Measurements from ENCODE around the gene TRABD. TPM values are rescaled to one million over a fixed set of nuclear protein-coding genes. Genes with fewer than 3 reads are reported as not detected.
A peak's percentile ranks its signal among the peaks of the same experiment; 100 is the strongest.

TRABD gene
- total RNA-seq, 2 experiments from 2014 or later, result 126 to 128 TPM

DNA sequence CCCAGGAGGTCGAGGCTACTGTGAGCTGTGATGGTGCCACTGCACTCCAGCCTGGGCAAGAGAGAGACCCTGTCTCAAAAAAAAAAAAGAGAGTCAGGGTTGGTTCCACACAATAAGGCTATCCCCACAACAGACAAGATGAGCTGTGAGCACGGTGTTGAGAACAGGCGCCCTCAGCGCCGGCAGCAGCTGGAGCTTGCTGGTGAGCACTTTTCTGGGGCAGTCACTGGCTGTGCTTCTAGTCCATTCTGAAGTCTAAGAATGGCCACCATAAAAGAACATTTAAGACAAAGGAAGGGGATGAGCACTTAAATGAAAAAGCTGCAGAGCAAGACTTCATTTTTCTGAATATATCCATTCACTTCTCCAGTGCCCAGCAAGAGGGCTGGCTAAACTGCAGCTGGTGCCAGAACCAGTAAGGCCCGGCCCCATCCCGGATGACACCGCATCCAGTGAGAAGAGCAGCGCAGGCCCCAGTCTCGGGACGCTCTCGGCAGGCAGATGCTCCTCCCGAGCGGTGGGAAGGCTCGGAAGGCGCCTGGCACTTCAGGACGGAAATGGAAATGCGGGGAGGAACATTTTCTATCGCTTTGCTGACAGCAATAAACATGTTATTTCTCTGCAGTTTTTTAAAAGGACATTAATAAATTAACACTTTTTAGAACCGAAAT is 46.9 kb downstream of the TRABD start:
- no peak for DNase-seq (ENCODE audit: low spot score)
- H3K4me2 ChIP-seq (ENCODE audit: low read length), result no peak overlapping the region
- peaks cover 48% of the 10 kb centered on the region for H3K36me3 ChIP-seq (ENCODE audit: insufficient read depth, low read length)
- ChIA-PET CTCF (ENCODE audit: unreplicated experiment) (no interaction called here), POLR2A (no interaction called here)
- no TSS peak for BruUV-seq (replicated peaks)
- TF ChIP-seq, protein P1, sequence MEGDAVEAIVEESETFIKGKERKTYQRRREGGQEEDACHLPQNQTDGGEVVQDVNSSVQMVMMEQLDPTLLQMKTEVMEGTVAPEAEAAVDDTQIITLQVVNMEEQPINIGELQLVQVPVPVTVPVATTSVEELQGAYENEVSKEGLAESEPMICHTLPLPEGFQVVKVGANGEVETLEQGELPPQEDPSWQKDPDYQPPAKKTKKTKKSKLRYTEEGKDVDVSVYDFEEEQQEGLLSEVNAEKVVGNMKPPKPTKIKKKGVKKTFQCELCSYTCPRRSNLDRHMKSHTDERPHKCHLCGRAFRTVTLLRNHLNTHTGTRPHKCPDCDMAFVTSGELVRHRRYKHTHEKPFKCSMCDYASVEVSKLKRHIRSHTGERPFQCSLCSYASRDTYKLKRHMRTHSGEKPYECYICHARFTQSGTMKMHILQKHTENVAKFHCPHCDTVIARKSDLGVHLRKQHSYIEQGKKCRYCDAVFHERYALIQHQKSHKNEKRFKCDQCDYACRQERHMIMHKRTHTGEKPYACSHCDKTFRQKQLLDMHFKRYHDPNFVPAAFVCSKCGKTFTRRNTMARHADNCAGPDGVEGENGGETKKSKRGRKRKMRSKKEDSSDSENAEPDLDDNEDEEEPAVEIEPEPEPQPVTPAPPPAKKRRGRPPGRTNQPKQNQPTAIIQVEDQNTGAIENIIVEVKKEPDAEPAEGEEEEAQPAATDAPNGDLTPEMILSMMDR (conservative IDR thresholded peaks at IDR 0.05; ENCODE audit: low read length), result no peak
- TF ChIP-seq EZH2phosphoT487 (IDR thresholded peaks at IDR 0.05; ENCODE audit: borderline replicate concordance, low read depth, low read length), result no peak
- intact Hi-C loops (cut with micrococcal nuclease; ENCODE audit: unreplicated experiment), result no loop called here
- no peak overlapping the region for H2AFZ ChIP-seq (ENCODE audit: low read length)
- H3K79me2 ChIP-seq (ENCODE audit: insufficient read depth, low read depth, low read length), result peaks cover 21% of the 10 kb centered on the region; the same call in 1 of the 2 replicates
- H3K9me2 ChIP-seq (ENCODE audit: insufficient read depth, low read length), result no peaks in the 10 kb centered on the region
- H3K9me3 ChIP-seq (ENCODE audit: low read length), result no peaks in the 10 kb centered on the region; the same call in 1 of the 2 replicates
- H3K27ac ChIP-seq (ENCODE audit: low read depth, low read length, poor library complexity, severe bottlenecking), result no peak overlapping the region
- H3K4me3 ChIP-seq (ENCODE audit: low read depth, low read length, poor library complexity, severe bottlenecking), result no peak overlapping the region
- peaks cover 4% of the 10 kb centered on the region for H3K4me1 ChIP-seq (ENCODE audit: insufficient read depth, low read length, poor library complexity, severe bottlenecking)
- H4K20me1 ChIP-seq (ENCODE audit: insufficient read depth, low read length), result no peaks in the 10 kb centered on the region

DNA sequence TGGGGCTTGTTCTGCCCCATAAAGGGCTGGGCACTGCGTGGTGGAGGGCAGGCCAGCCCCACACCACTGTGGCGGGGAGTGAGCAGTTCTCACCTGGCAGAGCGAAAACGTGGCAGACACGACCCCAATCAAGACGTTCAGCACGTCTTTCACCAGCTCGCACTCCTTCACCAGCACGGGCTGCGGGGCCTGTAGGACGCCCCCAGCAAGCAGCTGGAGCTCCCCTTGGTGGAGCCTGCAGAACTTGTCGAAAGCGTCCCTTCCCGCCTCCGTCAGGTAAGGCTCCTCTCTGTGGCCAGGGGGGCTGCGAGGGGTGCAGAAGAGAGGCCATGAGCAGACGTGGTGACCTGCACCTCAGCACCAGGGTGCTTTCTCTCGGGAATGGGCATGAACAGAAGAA is 47.5 kb downstream of the TRABD start:
- TF ChIP-seq EZH2phosphoT487 (IDR thresholded peaks at IDR 0.05; ENCODE audit: borderline replicate concordance, low read depth, low read length), result no peak
- TF ChIP-seq, protein P1 (conservative IDR thresholded peaks at IDR 0.05; ENCODE audit: low read length), result no peak
- Histone ChIP-seq H3K4me2 (ENCODE audit: low read length) (no peak overlapping the region), H3K27ac (ENCODE audit: low read depth, low read length, poor library complexity, severe bottlenecking) (no peak overlapping the region), H3K4me1 (ENCODE audit: insufficient read depth, low read length, poor library complexity, severe bottlenecking) (peaks cover 4% of the 10 kb centered on the region), H3K79me2 (ENCODE audit: insufficient read depth, low read depth, low read length) (peaks cover 21% of the 10 kb centered on the region; the same call in 1 of the 2 replicates), H3K9me3 (ENCODE audit: low read length) (no peaks in the 10 kb centered on the region; the same call in 1 of the 2 replicates), H3K9me2 (ENCODE audit: insufficient read depth, low read length) (no peaks in the 10 kb centered on the region), H3K4me3 (ENCODE audit: low read depth, low read length, poor library complexity, severe bottlenecking) (no peak overlapping the region), H3K36me3 (ENCODE audit: insufficient read depth, low read length) (peaks cover 48% of the 10 kb centered on the region), H2AFZ (ENCODE audit: low read length) (no peak overlapping the region), H4K20me1 (ENCODE audit: insufficient read depth, low read length) (no peaks in the 10 kb centered on the region)
- no TSS peak for BruUV-seq (replicated peaks)
- POLR2A ChIA-PET, result no interaction called here
- intact Hi-C loops (cut with micrococcal nuclease; ENCODE audit: unreplicated experiment), result no loop called here
- CTCF ChIA-PET (ENCODE audit: unreplicated experiment), result no interaction called here
- no peak for DNase-seq (ENCODE audit: low spot score)

DNA sequence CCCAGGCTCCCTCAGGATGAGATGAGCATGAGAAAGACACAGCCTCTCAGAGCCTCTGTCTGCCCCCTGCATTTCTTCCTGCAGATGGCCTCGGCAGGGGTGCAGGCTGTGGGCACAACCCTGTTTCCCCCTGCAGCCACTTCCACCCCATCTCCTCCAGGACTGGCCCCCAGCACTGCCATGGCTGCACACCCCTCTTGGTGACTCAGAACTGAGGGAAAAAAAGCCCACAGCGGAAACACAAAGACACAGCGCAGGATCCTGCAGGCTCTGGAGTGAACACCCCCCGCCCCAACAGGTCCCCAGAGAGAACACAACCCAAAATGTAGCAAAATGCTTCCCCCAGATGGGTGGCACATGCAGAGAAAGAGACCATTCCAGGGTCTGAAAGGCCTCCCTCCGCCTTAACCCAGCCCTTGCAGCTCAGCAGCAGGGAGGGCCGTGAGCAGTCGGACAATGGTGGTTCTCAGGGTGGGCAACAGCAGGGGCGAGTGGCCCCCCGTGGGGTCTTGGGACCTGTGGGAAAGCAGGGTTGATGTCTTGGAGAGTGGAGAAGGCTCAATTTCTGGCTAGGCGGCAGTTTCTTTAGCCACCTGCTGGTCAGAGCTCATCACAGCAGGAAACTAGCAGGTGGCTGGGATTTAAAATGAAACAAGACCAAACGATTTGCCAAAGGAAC is 51.2 kb downstream of the TRABD start:
- Histone ChIP-seq H3K36me3 (ENCODE audit: insufficient read depth, low read length) (peaks cover 54% of the 10 kb centered on the region), H3K4me2 (ENCODE audit: low read length) (no peak overlapping the region), H3K79me2 (ENCODE audit: insufficient read depth, low read depth, low read length) (peaks cover 42% of the 10 kb centered on the region), H3K4me1 (ENCODE audit: insufficient read depth, low read length, poor library complexity, severe bottlenecking) (peaks cover 8% of the 10 kb centered on the region), H3K9me2 (ENCODE audit: insufficient read depth, low read length) (no peaks in the 10 kb centered on the region), H3K4me3 (ENCODE audit: low read depth, low read length, poor library complexity, severe bottlenecking) (no peak overlapping the region), H3K9me3 (ENCODE audit: low read length) (no peaks in the 10 kb centered on the region; the same call in 1 of the 2 replicates), H4K20me1 (ENCODE audit: insufficient read depth, low read length) (no peaks in the 10 kb centered on the region), H2AFZ (ENCODE audit: low read length) (no peak overlapping the region), H3K27ac (ENCODE audit: low read depth, low read length, poor library complexity, severe bottlenecking) (no peak overlapping the region)
- TF ChIP-seq, protein P1 (conservative IDR thresholded peaks at IDR 0.05; ENCODE audit: low read length), result peak; percentile 76
- TF ChIP-seq EZH2phosphoT487 (IDR thresholded peaks at IDR 0.05; ENCODE audit: borderline replicate concordance, low read depth, low read length), result no peak
- DNase-seq (ENCODE audit: low spot score), result peak; percentile 51
- intact Hi-C loops (cut with micrococcal nuclease; ENCODE audit: unreplicated experiment), result loop anchor here (1.0 kb wide), 1 partner anchor 88 kb away; no protein-coding TSS in a partner anchor
- ChIA-PET POLR2A (no interaction called here), CTCF (ENCODE audit: unreplicated experiment) (no interaction called here)
- BruUV-seq (replicated peaks), result no TSS peak

Data from OCI-LY7 (cell line).